ENCODE results near the gene PTGIR. TPM values are rescaled to one million over a fixed set of nuclear protein-coding genes. Genes with fewer than 3 reads are reported as not detected.
A peak's percentile ranks its signal among the peaks of the same experiment; 100 is the strongest.

PTGIR gene
- total and polyA plus RNA-seq, 3 experiments from 2014 or later, result 17.7 to 18.4 TPM; not detected in 1

DNA sequence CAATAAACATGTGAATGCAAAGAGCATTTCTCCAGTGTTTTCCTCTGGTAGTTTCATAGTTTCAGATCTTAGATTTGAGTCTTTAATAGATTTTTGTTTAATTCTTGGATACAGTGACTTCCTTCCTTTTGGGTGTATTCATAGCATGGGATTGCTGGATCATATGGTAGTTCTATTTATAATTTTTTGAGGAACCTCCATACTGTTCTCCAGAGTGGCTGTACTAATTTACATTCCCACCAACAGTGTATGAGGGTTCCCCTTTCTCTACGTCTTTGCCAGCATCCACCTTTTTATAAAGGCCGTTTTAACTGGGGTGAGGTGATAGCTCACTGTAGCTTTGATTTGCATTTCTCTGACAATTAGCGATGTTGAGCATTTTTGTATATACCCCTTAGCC lies 33.0 kb downstream of the PTGIR start:
- Histone ChIP-seq H3K36me3 (ENCODE audit: insufficient read depth, low read length) (no peaks in the 10 kb centered on the region), H3K27me3 (ENCODE audit: insufficient read depth, low read length, poor library complexity, severe bottlenecking) (no peaks in the 10 kb centered on the region), H3K4me3 (ENCODE audit: low read length) (no peak overlapping the region), H3K27ac (ENCODE audit: low read depth, low read length) (no peak overlapping the region), H3K4me1 (ENCODE audit: insufficient read depth, low read length) (no peaks in the 10 kb centered on the region), H3K9me3 (ENCODE audit: low read length) (no peaks in the 10 kb centered on the region)
- ChIA-PET CTCF (no interaction called here), POLR2A (no interaction called here)
- Mint-ChIP-seq H3K4me1 (no peaks in the 10 kb centered on the region), H3K9me3 (no peaks in the 10 kb centered on the region), H3K27me3 (no peaks in the 10 kb centered on the region), H3K36me3 (peaks cover 0 to 2% (median 0%) of the 10 kb centered on the region in 3 donors), H3K4me3 (no peak overlapping the region), H3K27ac (peak overlapping the region in 1 of 8 donors; percentile 46)
- DNase-seq, result no peak

DNA sequence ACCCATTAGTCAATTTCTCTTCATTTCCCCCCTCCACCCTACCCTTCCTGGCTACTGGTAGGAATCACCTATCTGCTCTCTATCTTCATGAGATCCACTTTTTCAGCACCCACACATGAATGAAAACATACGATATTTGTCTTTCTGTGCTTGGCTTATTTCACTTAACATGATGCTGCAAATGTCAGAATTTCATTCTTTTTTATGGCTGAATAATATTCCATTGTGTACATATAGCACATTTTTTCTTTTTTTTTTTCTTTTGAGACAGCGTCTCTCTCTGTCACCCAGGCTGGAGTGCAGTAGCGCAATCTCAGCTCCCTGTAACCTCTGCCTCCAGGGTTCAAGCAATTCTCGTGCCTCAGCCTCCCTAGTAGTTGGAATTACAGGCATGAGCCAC lies 33.6 kb downstream of the PTGIR start:
- ChIA-PET CTCF (no interaction called here), POLR2A (no interaction called here)
- peaks cover 0 to 2% (median 0%) of the 10 kb centered on the region in 3 donors for H3K36me3 Mint-ChIP-seq
- H3K27ac ChIP-seq (ENCODE audit: low read depth, low read length), result no peak overlapping the region
- H3K9me3 ChIP-seq (ENCODE audit: low read length), result no peaks in the 10 kb centered on the region
- no peaks in the 10 kb centered on the region for H3K27me3 ChIP-seq (ENCODE audit: insufficient read depth, low read length, poor library complexity, severe bottlenecking)
- H3K4me3 ChIP-seq (ENCODE audit: low read length), result no peak overlapping the region
- no peaks in the 10 kb centered on the region for H3K27me3 Mint-ChIP-seq
- no peaks in the 10 kb centered on the region for H3K36me3 ChIP-seq (ENCODE audit: insufficient read depth, low read length)
- no peaks in the 10 kb centered on the region for H3K4me1 Mint-ChIP-seq
- no peak overlapping the region for H3K4me3 Mint-ChIP-seq
- H3K27ac Mint-ChIP-seq, result no peak overlapping the region
- no peaks in the 10 kb centered on the region for H3K4me1 ChIP-seq (ENCODE audit: insufficient read depth, low read length)
- H3K9me3 Mint-ChIP-seq, result no peaks in the 10 kb centered on the region
- DNase-seq, result no peak

DNA sequence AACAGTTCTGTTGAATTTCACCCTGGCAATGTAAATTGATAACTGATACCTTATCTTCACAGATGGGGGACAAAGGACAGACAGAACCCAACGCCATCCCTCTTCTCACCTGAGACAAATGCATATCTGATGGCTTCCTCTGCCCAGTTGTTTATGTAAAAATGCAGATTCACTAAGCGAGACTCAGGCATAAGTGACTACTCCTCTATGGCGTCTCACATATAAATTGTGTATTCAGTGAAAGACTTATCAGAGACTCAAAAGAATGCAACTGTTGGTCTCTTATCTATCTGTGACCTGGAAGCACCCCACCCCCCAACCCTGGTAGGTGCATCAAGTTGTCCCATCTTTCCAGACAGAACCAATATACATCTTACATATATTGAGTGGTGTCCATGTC lies 37.0 kb downstream of the PTGIR start:
- Mint-ChIP-seq H3K27me3 (no peaks in the 10 kb centered on the region), H3K9me3 (no peaks in the 10 kb centered on the region), H3K4me1 (no peaks in the 10 kb centered on the region), H3K36me3 (no peaks in the 10 kb centered on the region), H3K27ac (no peak overlapping the region), H3K4me3 (no peak overlapping the region)
- Histone ChIP-seq H3K27me3 (ENCODE audit: insufficient read depth, low read length, poor library complexity, severe bottlenecking) (no peaks in the 10 kb centered on the region), H3K27ac (ENCODE audit: low read depth, low read length) (no peak overlapping the region), H3K9me3 (ENCODE audit: low read length) (no peaks in the 10 kb centered on the region), H3K4me1 (ENCODE audit: insufficient read depth, low read length) (no peaks in the 10 kb centered on the region), H3K4me3 (ENCODE audit: low read length) (no peak overlapping the region), H3K36me3 (ENCODE audit: insufficient read depth, low read length) (no peaks in the 10 kb centered on the region)
- DNase-seq, result no peak
- ChIA-PET POLR2A (no interaction called here), CTCF (no interaction called here)

DNA sequence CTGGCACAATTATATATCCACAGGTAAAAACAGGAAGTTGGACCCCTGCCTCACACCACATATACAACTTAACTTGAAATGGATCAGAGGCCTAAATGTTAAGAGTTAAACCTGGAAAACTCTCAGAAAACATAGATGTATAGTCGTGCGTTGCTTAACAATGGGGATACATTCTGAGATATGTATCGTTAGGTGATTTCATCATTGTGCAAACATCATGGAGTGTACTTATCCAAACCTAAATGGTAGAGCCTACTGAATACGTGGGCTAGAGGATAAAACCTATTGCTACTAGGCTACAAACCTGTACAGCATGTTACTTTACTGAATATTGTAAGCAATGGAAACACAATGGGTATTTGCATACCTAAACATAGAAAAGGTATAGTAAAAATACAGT lies 38.6 kb downstream of the PTGIR start:
- ChIA-PET POLR2A (no interaction called here), CTCF (no interaction called here)
- peaks cover 0 to 2% of the 10 kb centered on the region in 2 donors for H3K27me3 Mint-ChIP-seq
- no peaks in the 10 kb centered on the region for H3K9me3 Mint-ChIP-seq
- H3K27ac Mint-ChIP-seq, result no peak overlapping the region
- no peaks in the 10 kb centered on the region for H3K36me3 ChIP-seq (ENCODE audit: insufficient read depth, low read length)
- no peaks in the 10 kb centered on the region for H3K27me3 ChIP-seq (ENCODE audit: insufficient read depth, low read length, poor library complexity, severe bottlenecking)
- H3K4me1 ChIP-seq (ENCODE audit: insufficient read depth, low read length), result no peaks in the 10 kb centered on the region
- no peak overlapping the region for H3K4me3 Mint-ChIP-seq
- no peaks in the 10 kb centered on the region for H3K4me1 Mint-ChIP-seq
- no peaks in the 10 kb centered on the region for H3K36me3 Mint-ChIP-seq
- no peak for DNase-seq
- H3K9me3 ChIP-seq (ENCODE audit: low read length), result no peaks in the 10 kb centered on the region
- H3K4me3 ChIP-seq (ENCODE audit: low read length), result no peak overlapping the region
- H3K27ac ChIP-seq (ENCODE audit: low read depth, low read length), result no peak overlapping the region

DNA sequence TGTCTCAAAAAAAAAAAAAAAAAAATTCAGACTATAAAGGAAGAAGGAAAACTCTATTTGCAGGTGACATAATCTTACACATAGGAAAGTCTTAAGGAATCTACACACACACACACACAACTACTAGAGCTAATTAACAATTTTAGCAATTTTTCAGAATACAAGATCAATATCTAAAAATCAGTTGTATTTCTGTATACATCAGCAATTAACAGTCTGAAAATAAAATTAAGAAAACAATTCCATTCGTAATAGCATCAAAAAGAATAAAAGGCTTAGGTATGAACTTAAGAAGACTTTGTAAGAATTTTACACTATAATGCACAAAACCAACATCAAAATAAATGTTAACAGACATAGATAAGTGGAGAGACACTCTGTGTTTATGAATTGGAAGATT lies 39.4 kb downstream of the PTGIR start:
- no peaks in the 10 kb centered on the region for H3K36me3 Mint-ChIP-seq
- CTCF ChIA-PET, result no interaction called here

GRCh38 chr19:46580247-46580646 lies 44.6 kb downstream of the PTGIR start:
- ChIA-PET POLR2A (no interaction called here), CTCF (interaction anchor here (0.6 to 1.1 kb wide), 2 partner anchors 42 to 1815 kb away, joined by 3 to 4 read pairs; no protein-coding TSS in a partner anchor)
- H3K27me3 Mint-ChIP-seq, result peaks cover 0 to 5% of the 10 kb centered on the region in 2 donors
- H3K27ac Mint-ChIP-seq, result no peak overlapping the region
- Histone ChIP-seq H3K27me3 (ENCODE audit: insufficient read depth, low read length, poor library complexity, severe bottlenecking) (no peaks in the 10 kb centered on the region), H3K27ac (ENCODE audit: low read depth, low read length) (no peak overlapping the region), H3K36me3 (ENCODE audit: insufficient read depth, low read length) (no peaks in the 10 kb centered on the region), H3K4me1 (ENCODE audit: insufficient read depth, low read length) (no peaks in the 10 kb centered on the region), H3K9me3 (ENCODE audit: low read length) (no peaks in the 10 kb centered on the region), H3K4me3 (ENCODE audit: low read length) (no peak overlapping the region)
- peaks cover 0 to 9% (median 7%) of the 10 kb centered on the region in 3 donors for H3K4me1 Mint-ChIP-seq
- no peaks in the 10 kb centered on the region for H3K9me3 Mint-ChIP-seq
- H3K4me3 Mint-ChIP-seq, result no peak overlapping the region
- DNase-seq, result no peak
- H3K36me3 Mint-ChIP-seq, result no peaks in the 10 kb centered on the region

More for the DNA sequence above, 39.4 kb downstream of the PTGIR start:
- Mint-ChIP-seq H3K4me1 (no peaks in the 10 kb centered on the region), H3K4me3 (no peak overlapping the region), H3K9me3 (no peaks in the 10 kb centered on the region), H3K27me3 (peaks cover 0 to 2% of the 10 kb centered on the region in 2 donors), H3K27ac (no peak overlapping the region)
- no peak overlapping the region for H3K27ac ChIP-seq (ENCODE audit: low read depth, low read length)
- H3K9me3 ChIP-seq (ENCODE audit: low read length), result no peaks in the 10 kb centered on the region
- no peaks in the 10 kb centered on the region for H3K27me3 ChIP-seq (ENCODE audit: insufficient read depth, low read length, poor library complexity, severe bottlenecking)
- H3K4me3 ChIP-seq (ENCODE audit: low read length), result no peak overlapping the region
- no peaks in the 10 kb centered on the region for H3K4me1 ChIP-seq (ENCODE audit: insufficient read depth, low read length)
- no peaks in the 10 kb centered on the region for H3K36me3 ChIP-seq (ENCODE audit: insufficient read depth, low read length)
- DNase-seq, result no peak
- POLR2A ChIA-PET, result interaction anchor here (0.7 kb wide), 1 partner anchor 12 kb away, joined by 3 read pairs; no protein-coding TSS in a partner anchor

DNA sequence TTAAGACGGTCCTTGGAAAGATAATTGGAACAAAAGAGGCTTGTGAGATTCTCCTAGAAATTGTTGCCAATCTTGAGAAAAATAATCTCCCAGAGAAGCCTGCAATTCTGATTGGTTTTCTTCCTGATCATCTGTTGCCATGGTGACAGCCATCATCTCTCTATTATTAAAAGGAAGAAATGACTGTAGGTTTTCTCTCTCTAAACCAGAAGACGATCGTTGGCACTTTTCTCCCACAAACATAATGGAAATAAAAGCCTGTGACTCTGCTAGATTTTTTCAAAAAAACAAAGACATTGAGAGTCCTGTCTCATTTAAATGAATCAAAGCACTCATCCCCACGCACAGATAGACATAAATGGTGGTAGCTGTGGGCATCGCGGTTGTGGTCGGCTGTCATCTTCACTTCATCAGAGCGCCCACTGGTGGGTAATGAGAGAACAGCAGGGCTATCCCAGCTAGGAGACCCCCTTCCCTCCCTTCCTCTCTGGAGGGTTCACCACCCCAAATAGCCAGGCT lies 45.5 kb downstream of the PTGIR start:
- Histone ChIP-seq H3K4me1 (ENCODE audit: insufficient read depth, low read length) (peaks cover 4% of the 10 kb centered on the region), H3K27ac (ENCODE audit: low read depth, low read length) (no peak overlapping the region), H3K4me3 (ENCODE audit: low read length) (no peak overlapping the region), H3K27me3 (ENCODE audit: insufficient read depth, low read length, poor library complexity, severe bottlenecking) (no peaks in the 10 kb centered on the region), H3K9me3 (ENCODE audit: low read length) (no peaks in the 10 kb centered on the region), H3K36me3 (ENCODE audit: insufficient read depth, low read length) (no peaks in the 10 kb centered on the region)
- Mint-ChIP-seq H3K36me3 (no peaks in the 10 kb centered on the region), H3K27ac (peak overlapping the region in 2 of 8 donors; percentile 51 to 52), H3K9me3 (no peaks in the 10 kb centered on the region), H3K4me1 (peaks cover 4 to 13% (median 11%) of the 10 kb centered on the region in 3 donors), H3K27me3 (peaks cover 0 to 5% of the 10 kb centered on the region in 2 donors), H3K4me3 (no peak overlapping the region)
- POLR2A ChIA-PET, result no interaction called here
- DNase-seq, result peak; percentile 15 to 51 (median 21)
- CTCF ChIA-PET, result interaction anchor here (1.1 kb wide), 1 partner anchor 41 kb away, joined by 3 read pairs; no protein-coding TSS in a partner anchor

- H3K36me3 Mint-ChIP-seq, result no peaks in the 10 kb centered on the region
- POLR2A ChIA-PET, result no interaction called here
- DNase-seq, result no peak
- CTCF ChIA-PET, result interaction anchor here (1.2 kb wide), 1 partner anchor 16 kb away, joined by 3 read pairs; no protein-coding TSS in a partner anchor
- H3K4me3 Mint-ChIP-seq, result no peak overlapping the region
- H3K27ac Mint-ChIP-seq, result no peak overlapping the region
- Histone ChIP-seq H3K4me3 (ENCODE audit: low read length) (no peak overlapping the region), H3K4me1 (ENCODE audit: insufficient read depth, low read length) (peaks cover 10% of the 10 kb centered on the region), H3K27ac (ENCODE audit: low read depth, low read length) (no peak overlapping the region), H3K9me3 (ENCODE audit: low read length) (no peaks in the 10 kb centered on the region), H3K27me3 (ENCODE audit: insufficient read depth, low read length, poor library complexity, severe bottlenecking) (no peaks in the 10 kb centered on the region), H3K36me3 (ENCODE audit: insufficient read depth, low read length) (no peaks in the 10 kb centered on the region)
- H3K4me1 Mint-ChIP-seq, result peaks cover 7 to 18% (median 15%) of the 10 kb centered on the region in 3 donors
- no peaks in the 10 kb centered on the region for H3K9me3 Mint-ChIP-seq
- H3K27me3 Mint-ChIP-seq, result peaks cover 5% of the 10 kb centered on the region in 2 donors
Measured at GRCh38 chr19:46578450-46578849, 46.4 kb downstream of the PTGIR start.
